Subcutaneous abdominal adipose tissue (tissue), 5 donors: ENCODE data around the gene DELE1.
"Not testable (repeated sequence)": the region's sequence is repeated elsewhere in the genome, so short reads cannot be mapped to it uniquely, and the experiment has no call there.

Source experiments
- H3K27ac ChIP-seq: one replicate; pipeline ENCODE4 v1.7.0; 2013; ENCODE audit warnings: low read depth, mild to moderate bottlenecking, inconsistent platforms, low read length, moderate library complexity
- H3K27me3 ChIP-seq, 5 donors: one replicate each; pipeline ENCODE4 v1.7.0; 2013; ENCODE audit warnings: low read length in 5 of 5, inconsistent platforms in 1 of 5; ENCODE audit not compliant: control insufficient read depth in 5 of 5, insufficient read depth in 4 of 5
- H3K36me3 ChIP-seq, 5 donors: one replicate each; pipeline ENCODE4 v1.7.0; 2013; ENCODE audit warnings: low read length in 5 of 5; ENCODE audit not compliant: control insufficient read depth in 5 of 5, insufficient read depth in 5 of 5
- H3K4me1 ChIP-seq, 5 donors: one replicate each; pipeline ENCODE4 v1.7.0; 2013; ENCODE audit warnings: low read length in 5 of 5, mild to moderate bottlenecking in 3 of 5, moderate library complexity in 1 of 5; ENCODE audit not compliant: control insufficient read depth in 5 of 5, insufficient read depth in 5 of 5
- H3K4me3 ChIP-seq, 5 donors: one replicate each; pipeline ENCODE4 v1.7.0; 2013; ENCODE audit warnings: low read length in 5 of 5, low read depth in 1 of 5
- H3K9ac ChIP-seq, 5 donors: one replicate each; pipeline ENCODE4 v1.7.0; 2013; ENCODE audit warnings: low read length in 5 of 5, mild to moderate bottlenecking in 4 of 5, moderate library complexity in 3 of 5
- H3K9me3 ChIP-seq, 5 donors: one replicate each; pipeline ENCODE4 v1.7.0; 2013; ENCODE audit warnings: low read length in 5 of 5; ENCODE audit not compliant: control insufficient read depth in 5 of 5
- donor health status: healthy.
- donor health status: healthy.
- donor health status: healthy.
- donor health status: healthy.
- donor health status: healthy.

The DELE1 gene

DNA sequence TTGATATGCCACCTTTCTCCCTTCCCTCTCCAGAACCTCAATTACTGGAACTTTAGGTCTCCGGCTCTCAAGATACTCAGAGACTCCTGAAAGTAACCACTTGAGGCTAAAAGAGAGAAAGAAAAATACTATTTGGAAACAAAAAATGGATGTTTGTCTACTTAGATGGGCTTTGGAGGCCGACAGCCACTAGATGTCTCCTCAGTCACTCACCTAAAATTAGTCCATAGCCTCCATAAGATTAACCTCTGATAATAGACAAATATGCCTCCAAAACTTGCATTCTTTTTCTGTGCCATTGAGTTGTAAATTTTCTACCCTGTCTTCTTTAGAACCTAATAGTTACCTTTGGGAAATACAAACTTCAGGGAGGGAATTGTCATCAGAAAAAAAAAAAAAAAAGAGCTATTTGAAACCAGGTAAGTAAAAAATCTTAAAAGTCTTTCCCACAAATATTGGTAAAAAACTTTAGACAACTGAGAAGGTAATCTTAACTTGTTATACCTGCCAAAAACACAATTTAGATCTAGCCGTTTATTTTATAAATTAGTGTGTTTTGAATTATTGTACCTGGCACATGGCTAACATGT, 34.3 kb upstream of the DELE1 start:
- Histone ChIP-seq H3K9me3 (no peaks in the 10 kb centered on the region), H3K36me3 (no peaks in the 10 kb centered on the region), H3K4me3 (no peak overlapping the region), H3K27ac (no peak overlapping the region), H3K27me3 (peaks cover 0 to 8% (median 5%) of the 10 kb centered on the region in 5 donors), H3K9ac (no peak overlapping the region), H3K4me1 (peaks cover 0 to 3% (median 0%) of the 10 kb centered on the region in 5 donors)

DNA sequence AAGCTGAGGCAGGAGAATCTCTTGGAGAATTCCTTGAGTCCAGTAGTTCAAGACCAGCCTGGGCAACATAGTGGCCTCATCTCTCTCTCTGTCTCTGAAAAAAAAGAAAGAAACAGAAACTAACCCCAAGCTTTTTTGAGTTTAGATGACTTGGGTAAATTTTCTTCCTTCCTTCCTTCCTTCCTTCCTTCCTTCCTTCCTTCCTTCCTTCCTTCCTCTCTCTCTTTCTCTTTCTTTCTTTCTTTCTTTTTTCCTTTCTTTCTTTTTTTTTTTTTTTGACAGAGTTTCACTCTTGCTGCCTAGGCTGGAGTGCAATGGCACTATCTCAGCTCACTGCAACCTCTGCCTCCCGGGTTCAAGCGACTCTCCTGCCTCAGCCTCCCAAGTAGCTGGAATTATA, 33.2 kb upstream of the DELE1 start:
- H3K36me3 ChIP-seq, H3K9me3 ChIP-seq, H3K27me3 ChIP-seq, H3K9ac ChIP-seq, H3K4me1 ChIP-seq, H3K27ac ChIP-seq, H3K4me3 ChIP-seq: not testable (repeated sequence)

DNA sequence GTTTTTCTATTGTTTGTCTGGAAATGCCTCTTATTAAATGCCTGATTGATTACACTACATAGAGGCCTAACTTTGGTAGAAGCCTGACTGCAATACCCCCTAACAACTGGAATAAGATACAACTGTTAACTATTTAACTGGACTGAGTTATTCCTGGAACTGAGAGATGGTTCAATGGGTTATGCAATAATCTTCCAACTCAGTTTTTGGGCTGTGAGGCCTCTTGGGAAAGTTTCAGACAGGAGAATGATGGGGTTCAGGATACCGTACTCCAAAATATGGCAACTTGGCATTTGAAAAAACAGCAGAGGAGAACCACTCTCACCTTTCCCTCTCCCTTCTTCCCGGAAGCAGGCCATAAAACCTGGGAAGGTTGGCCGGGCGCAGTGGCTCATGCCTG, 26.2 kb upstream of the DELE1 start:
- Histone ChIP-seq H3K9me3 (no peaks in the 10 kb centered on the region), H3K4me1 (no peaks in the 10 kb centered on the region), H3K4me3 (no peak overlapping the region), H3K27ac (no peak overlapping the region), H3K36me3 (no peaks in the 10 kb centered on the region), H3K27me3 (no peaks in the 10 kb centered on the region), H3K9ac (no peak overlapping the region)

DNA sequence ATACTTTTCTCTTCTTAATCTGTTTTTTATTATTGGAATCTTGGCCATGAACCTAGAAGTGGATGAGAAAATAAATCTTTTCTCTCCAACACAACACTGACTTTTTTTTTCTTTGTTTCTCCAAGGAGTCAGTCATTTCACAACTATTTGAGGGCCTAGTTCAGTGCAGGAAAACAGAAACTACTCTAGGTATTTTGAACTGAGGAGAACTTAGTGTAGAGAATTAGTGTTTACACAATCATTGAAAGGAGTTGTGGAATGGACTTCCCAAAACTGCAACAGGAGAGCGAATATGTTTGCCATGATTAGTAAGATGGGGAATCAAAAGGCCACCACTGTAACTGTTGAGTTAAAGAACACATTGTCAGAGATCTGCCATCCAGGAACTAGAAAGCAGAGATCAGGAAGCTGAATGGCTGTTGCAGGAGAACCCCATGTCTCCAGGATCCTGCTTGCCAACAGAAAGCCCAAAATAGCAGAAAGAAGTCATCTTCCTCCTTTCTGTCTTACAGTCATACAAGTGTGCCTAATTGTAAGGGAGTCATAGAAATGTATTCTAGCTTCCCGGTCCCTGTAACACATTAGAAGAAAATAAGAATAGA, 25.1 kb upstream of the DELE1 start:
- Histone ChIP-seq H3K4me3 (no peak overlapping the region), H3K36me3 (no peaks in the 10 kb centered on the region), H3K9me3 (no peaks in the 10 kb centered on the region), H3K9ac (no peak overlapping the region), H3K27me3 (no peaks in the 10 kb centered on the region), H3K4me1 (no peaks in the 10 kb centered on the region), H3K27ac (no peak overlapping the region)

GRCh38 chr5:141902015-141902814, 21.5 kb upstream of the DELE1 start:
- Histone ChIP-seq H3K27ac (no peak overlapping the region), H3K9ac (no peak overlapping the region), H3K4me1 (no peaks in the 10 kb centered on the region)

DNA sequence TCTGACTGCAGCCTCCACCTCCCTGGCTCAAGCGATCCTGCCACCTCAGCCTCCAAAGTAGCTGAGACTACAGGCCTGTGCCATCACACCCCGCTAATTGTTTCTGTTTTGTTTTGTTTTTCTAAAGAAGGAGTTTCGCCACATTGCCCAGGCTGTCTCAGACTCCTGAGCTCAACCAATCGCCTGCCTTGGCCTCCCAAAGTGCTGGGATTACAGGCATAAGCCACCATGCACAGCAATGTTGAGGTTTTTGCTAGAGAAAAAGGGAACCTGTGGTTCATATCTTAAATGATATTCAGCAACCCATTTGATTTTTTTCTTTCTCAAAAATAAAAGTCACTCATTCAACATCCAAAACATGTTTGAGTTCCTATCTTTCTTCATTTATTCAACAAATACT, 20.4 kb upstream of the DELE1 start:
- no peaks in the 10 kb centered on the region for H3K4me1 ChIP-seq
- no peak overlapping the region for H3K27ac ChIP-seq
- peaks cover 0 to 2% (median 0%) of the 10 kb centered on the region in 5 donors for H3K9me3 ChIP-seq
- H3K36me3 ChIP-seq: no peaks in the 10 kb centered on the region
- peaks cover 0 to 2% (median 0%) of the 10 kb centered on the region in 5 donors for H3K27me3 ChIP-seq
- H3K9ac ChIP-seq: no peak overlapping the region
- H3K4me3 ChIP-seq: no peak overlapping the region

More at GRCh38 chr5:141902015-141902814, 21.5 kb upstream of the DELE1 start:
- peaks cover 0 to 2% (median 0%) of the 10 kb centered on the region in 5 donors for H3K9me3 ChIP-seq
- no peaks in the 10 kb centered on the region for H3K36me3 ChIP-seq
- no peak overlapping the region for H3K4me3 ChIP-seq
- H3K27me3 ChIP-seq: peaks cover 0 to 2% (median 0%) of the 10 kb centered on the region in 5 donors

DNA sequence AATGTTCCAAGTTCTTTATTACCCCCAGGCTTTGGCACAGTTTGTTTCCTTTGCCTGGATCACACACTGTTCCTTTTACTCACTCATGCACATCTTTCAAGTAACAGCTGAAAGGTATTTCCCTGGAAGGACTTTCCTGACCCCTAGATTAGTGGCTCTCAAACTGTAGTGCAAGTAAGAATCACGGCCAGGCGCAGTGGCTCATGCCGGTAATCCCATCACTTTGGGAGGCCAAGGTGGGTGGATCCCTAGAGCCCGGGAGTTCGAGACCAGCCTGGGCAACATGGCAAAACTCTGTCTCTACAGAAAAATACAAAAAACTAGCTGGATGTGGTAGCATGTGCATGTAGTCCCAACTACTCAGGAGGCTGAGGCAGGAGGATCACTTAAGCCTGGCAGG, 19.1 kb upstream of the DELE1 start:
- Histone ChIP-seq H3K27me3 (peaks cover 0 to 2% (median 0%) of the 10 kb centered on the region in 5 donors), H3K9me3 (peaks cover 0 to 2% (median 0%) of the 10 kb centered on the region in 5 donors), H3K4me3 (no peak overlapping the region), H3K4me1 (no peaks in the 10 kb centered on the region), H3K9ac (no peak overlapping the region), H3K36me3 (no peaks in the 10 kb centered on the region), H3K27ac (no peak overlapping the region)

DNA sequence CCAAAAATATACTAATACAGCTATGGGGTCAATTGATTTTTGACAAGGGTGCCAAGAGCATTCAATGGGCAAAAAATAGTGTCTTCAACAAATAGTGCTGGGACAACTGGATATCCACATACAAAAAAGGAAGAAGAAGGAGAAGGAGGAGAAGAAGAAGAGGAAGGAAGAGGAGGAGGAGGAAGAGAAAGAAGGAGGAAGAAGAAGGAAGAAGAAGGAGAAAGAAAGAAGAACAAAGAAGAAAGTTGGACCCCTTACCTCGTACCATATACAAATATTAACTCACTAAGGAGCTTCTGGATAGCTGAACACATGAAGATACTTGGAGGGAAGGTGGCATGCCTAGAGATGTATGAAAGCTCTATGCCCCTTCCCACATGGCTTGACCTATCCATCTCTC, 17.2 kb upstream of the DELE1 start:
- Histone ChIP-seq H3K27ac (no peak overlapping the region), H3K4me3 (no peak overlapping the region), H3K36me3 (no peaks in the 10 kb centered on the region), H3K27me3 (peaks cover 0 to 2% (median 0%) of the 10 kb centered on the region in 5 donors), H3K4me1 (no peaks in the 10 kb centered on the region), H3K9me3 (peaks cover 0 to 2% (median 0%) of the 10 kb centered on the region in 5 donors), H3K9ac (no peak overlapping the region)

GRCh38 chr5:141906972-141907371, 16.7 kb upstream of the DELE1 start:
- Histone ChIP-seq H3K9me3 (peaks cover 0 to 2% (median 0%) of the 10 kb centered on the region in 5 donors), H3K9ac (no peak overlapping the region), H3K27me3 (peaks cover 0 to 2% (median 0%) of the 10 kb centered on the region in 5 donors), H3K36me3 (no peaks in the 10 kb centered on the region), H3K4me1 (no peaks in the 10 kb centered on the region), H3K4me3 (no peak overlapping the region), H3K27ac (no peak overlapping the region)

- Histone ChIP-seq H3K4me1 (peaks cover 0 to 5% (median 4%) of the 10 kb centered on the region in 5 donors), H3K27me3 (peaks cover 0 to 6% (median 0%) of the 10 kb centered on the region in 5 donors), H3K9me3 (peaks cover 0 to 2% (median 0%) of the 10 kb centered on the region in 5 donors), H3K9ac (no peak overlapping the region), H3K36me3 (no peaks in the 10 kb centered on the region), H3K27ac (no peak overlapping the region), H3K4me3 (no peak overlapping the region)
Observed at GRCh38 chr5:141908796-141909195, 14.9 kb upstream of the DELE1 start.
